ENCODE measurements around the gene RAB6A. TPM values are rescaled to one million over a fixed set of nuclear protein-coding genes. Genes with fewer than 3 reads are reported as not detected.
A peak's percentile ranks its signal among the peaks of the same experiment; 100 is the strongest.
"Not testable (repeated sequence)": the region's sequence is repeated elsewhere in the genome, so short reads cannot be mapped to it uniquely, and the experiment has no call there.

The RAB6A gene
- total and polyA plus RNA-seq, 7 donors: 60.9 to 162 (median 118) TPM

DNA sequence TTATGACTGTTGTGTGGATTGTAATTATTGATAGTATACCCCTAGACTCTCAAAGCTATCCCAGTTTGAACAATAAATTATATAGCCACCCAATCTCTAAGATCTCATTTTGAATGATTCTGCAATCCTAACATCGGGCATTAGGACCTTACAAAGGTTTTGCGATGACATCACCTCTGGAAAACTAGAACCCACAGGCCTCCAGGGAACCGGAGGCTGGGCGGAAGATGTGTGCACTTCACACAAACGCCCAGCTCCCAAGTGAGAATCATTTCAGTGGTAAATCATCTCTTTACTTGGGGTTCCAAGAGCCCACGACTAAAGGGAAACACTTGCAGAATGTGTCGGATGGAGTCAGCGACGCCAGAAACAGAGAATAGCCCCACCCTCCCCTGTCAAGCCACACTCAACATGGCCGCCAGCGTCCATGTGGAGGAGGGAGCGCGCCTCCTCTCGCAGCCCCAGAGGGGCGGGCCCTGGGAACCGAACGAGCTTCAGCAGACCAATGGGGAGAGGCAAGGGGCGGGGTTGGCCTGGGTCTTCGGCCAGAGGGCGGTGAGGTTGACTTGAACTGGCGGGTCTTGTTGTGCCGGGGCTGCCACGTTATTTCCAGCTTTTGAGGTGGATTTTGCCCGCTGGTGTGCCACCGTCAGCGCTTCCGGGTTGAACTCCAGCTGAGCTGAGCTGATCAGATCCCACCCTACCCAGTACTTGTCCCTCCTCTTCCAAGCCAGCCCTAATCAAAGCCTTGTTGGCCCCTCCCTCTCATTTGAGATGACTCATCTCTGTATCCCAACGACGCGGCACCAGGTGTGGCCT lies 18.4 kb upstream of the RAB6A start:
- TF ChIP-seq POLR2AphosphoS5 (IDR thresholded peaks at IDR 0.05): peak; percentile 86 to 93 (median 92)
- TF ChIP-seq, protein P1, sequence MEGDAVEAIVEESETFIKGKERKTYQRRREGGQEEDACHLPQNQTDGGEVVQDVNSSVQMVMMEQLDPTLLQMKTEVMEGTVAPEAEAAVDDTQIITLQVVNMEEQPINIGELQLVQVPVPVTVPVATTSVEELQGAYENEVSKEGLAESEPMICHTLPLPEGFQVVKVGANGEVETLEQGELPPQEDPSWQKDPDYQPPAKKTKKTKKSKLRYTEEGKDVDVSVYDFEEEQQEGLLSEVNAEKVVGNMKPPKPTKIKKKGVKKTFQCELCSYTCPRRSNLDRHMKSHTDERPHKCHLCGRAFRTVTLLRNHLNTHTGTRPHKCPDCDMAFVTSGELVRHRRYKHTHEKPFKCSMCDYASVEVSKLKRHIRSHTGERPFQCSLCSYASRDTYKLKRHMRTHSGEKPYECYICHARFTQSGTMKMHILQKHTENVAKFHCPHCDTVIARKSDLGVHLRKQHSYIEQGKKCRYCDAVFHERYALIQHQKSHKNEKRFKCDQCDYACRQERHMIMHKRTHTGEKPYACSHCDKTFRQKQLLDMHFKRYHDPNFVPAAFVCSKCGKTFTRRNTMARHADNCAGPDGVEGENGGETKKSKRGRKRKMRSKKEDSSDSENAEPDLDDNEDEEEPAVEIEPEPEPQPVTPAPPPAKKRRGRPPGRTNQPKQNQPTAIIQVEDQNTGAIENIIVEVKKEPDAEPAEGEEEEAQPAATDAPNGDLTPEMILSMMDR (IDR thresholded peaks at IDR 0.05): no peak
- TF ChIP-seq POLR2A (IDR thresholded peaks at IDR 0.05): peak in 1 of 2 donors; percentile 40
- intact Hi-C loops (cut with DNase I): loop anchor here (1.0 kb wide), 2 partner anchors 9 to 18 kb away; partner anchors contain the start of gene RAB6A
- H3K4me3 ChIP-seq: peak overlapping the region; percentile 43 to 67 (median 52)

DNA sequence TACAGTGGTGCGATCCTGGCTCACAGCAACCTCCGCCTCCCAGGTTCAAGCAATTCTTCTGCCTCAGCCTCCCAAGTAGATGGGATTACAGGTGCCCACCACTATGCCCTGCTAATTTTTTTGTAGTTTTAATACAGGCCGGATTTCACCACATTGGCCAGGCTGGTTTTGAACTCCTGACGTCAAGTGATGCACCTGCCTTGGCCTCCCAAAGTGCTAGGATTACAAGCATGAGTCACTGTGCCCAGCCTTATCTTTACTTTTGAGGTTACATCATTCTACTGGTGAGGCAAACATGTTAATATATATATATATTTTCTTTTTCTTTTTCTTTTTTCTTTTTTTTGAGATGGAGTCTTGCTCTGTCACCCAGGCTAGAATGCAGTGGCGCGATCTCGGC lies 9.9 kb upstream of the RAB6A start:
- WGBS, 2 donors: 93 to 95% methylated on average over 7 of the region's 7 CpGs
- H3K9me3 ChIP-seq; intact Hi-C loops (cut with DNase I); H3K27me3 ChIP-seq; H3K27ac ChIP-seq; H3K36me3 ChIP-seq; H3K4me3 ChIP-seq; DNase-seq; H3K4me1 ChIP-seq: not testable (repeated sequence)

More for the DNA sequence above, 18.4 kb upstream of the RAB6A start:
- Histone ChIP-seq H3K36me3 (no peaks in the 10 kb centered on the region), H3K27me3 (no peaks in the 10 kb centered on the region), H3K27ac (peak overlapping the region; percentile 92 to 97 (median 92)), H3K4me1 (peaks cover 0 to 5% (median 2%) of the 10 kb centered on the region in 4 donors), H3K9me3 (no peaks in the 10 kb centered on the region)
- 0% methylated on average over 30 of the region's 30 CpGs for WGBS, 2 donors
- peak; percentile 99 for DNase-seq

DNA sequence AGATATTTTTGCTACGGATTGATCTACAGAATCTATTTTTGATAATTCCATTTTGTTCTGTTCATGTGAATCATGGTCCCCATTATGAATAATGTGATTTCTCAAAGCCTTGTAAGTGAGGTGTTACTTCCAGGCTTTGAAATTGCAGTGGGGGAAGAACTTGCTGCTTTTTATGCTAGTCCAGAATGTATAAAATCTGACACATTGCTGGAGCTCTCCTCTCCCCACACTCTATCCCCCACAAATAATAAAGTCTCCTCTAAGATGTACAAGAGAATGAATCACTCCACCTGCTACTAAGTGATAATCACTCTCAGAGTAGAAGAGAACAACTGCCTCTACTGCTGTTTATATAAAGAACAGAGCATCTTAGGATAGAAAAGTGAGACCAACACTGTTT lies 5.9 kb upstream of the RAB6A start:
- no peaks in the 10 kb centered on the region for H3K27me3 ChIP-seq
- no peaks in the 10 kb centered on the region for H3K9me3 ChIP-seq
- intact Hi-C loops (cut with DNase I): no loop called here
- H3K36me3 ChIP-seq: no peaks in the 10 kb centered on the region
- H3K4me3 ChIP-seq: no peak overlapping the region
- 86 to 88% methylated on average over 1 of the region's 1 CpG for WGBS, 2 donors
- no peak for DNase-seq
- no peak overlapping the region for H3K27ac ChIP-seq
- TF ChIP-seq POLR2A (IDR thresholded peaks at IDR 0.05) (no peak), POLR2AphosphoS5 (IDR thresholded peaks at IDR 0.05) (no peak), EP300 (IDR thresholded peaks at IDR 0.05) (no peak)
- TF ChIP-seq, protein P1 (IDR thresholded peaks at IDR 0.05): no peak
- no peaks in the 10 kb centered on the region for H3K4me1 ChIP-seq

DNA sequence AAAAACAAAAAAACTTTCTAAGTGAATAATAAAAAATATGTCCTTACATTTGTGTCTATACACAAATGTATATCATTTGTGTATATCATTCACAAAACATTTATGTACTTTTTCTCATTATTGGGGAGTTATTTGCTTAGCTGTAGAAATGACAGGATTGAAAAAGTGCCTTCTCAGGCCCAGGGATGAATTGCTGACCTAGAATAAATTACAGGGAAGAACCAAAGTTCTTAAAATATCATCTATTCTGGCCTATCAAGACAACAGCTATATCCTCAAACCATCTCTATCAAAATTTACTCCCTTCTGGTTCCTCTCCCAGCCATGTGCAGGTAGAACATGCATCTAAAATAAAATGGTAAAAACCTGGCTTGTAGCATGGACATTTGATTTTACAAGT lies 1.9 kb upstream of the RAB6A start:
- no peak for TF ChIP-seq POLR2A (IDR thresholded peaks at IDR 0.05)
- TF ChIP-seq POLR2AphosphoS5 (IDR thresholded peaks at IDR 0.05): no peak
- TF ChIP-seq, protein P1 (IDR thresholded peaks at IDR 0.05): no peak
- TF ChIP-seq EP300 (IDR thresholded peaks at IDR 0.05): no peak
- no peak overlapping the region for H3K4me3 ChIP-seq
- intact Hi-C loops (cut with DNase I): loop anchor here (5.0 kb wide), 1 partner anchor 635 kb away; the partner anchor contains the start of gene PGM2L1
- DNase-seq: no peak
- no peaks in the 10 kb centered on the region for H3K27me3 ChIP-seq
- peaks cover 0 to 26% (median 20%) of the 10 kb centered on the region in 4 donors for H3K4me1 ChIP-seq
- no peak overlapping the region for H3K27ac ChIP-seq
- H3K9me3 ChIP-seq: no peaks in the 10 kb centered on the region
- H3K36me3 ChIP-seq: no peaks in the 10 kb centered on the region

DNA sequence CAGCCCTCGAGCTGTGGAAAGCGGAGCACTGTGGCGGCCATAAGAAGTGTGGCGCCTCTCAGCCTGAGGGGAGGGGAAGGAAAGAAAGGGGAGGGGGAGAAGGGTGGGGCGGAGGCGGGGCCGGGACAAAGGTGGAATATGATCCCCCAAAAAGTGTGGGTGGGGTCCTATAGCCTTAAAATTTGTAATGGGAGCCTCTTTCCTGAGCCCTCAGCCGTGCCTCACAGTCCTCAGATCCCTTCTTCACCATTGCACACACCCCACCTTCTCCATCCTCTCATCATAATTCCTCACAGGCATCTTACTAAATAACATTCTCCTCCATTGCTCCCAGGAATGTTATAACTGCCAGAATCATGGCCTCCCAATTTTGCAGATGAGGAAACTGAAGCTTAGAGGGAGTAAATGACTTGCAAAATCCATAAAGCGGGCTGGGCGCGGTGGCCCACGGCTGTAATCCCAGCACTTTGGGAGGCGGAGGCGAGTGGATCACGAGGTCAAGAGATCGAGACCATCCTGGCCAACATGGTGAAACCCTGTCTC lies 600 bp upstream of the RAB6A start:
- Histone ChIP-seq H3K4me3 (peak overlapping the region; percentile 28 to 95 (median 82)), H3K36me3 (no peaks in the 10 kb centered on the region), H3K4me1 (peaks cover 0 to 33% (median 27%) of the 10 kb centered on the region in 4 donors), H3K27me3 (no peaks in the 10 kb centered on the region), H3K9me3 (no peaks in the 10 kb centered on the region), H3K27ac (peak overlapping the region; percentile 86 to 100 (median 98))
- intact Hi-C loops (cut with DNase I): loop anchor here (1.0 to 5.0 kb wide), 4 partner anchors 18 to 636 kb away; partner anchors contain the start of genes COA4, MRPL48, PAAF1 and PGM2L1
- TF ChIP-seq POLR2AphosphoS5 (IDR thresholded peaks at IDR 0.05): peak; percentile 92 to 94 (median 92)
- TF ChIP-seq POLR2A (IDR thresholded peaks at IDR 0.05): no peak
- WGBS, 2 donors: 43 to 47% methylated on average over 16 of the region's 16 CpGs
- DNase-seq: no peak

All from sigmoid colon (tissue), 7 donors.